Measurements from ENCODE around the gene IPCEF1.

Gene IPCEF1

GRCh38 chr6:154117485-154117884 lies 239.1 kb downstream of the IPCEF1 start:
- in situ Hi-C loops (cut with HindIII; ENCODE audit: low sequenced_read_pairs), result no loop called here

GRCh38 chr6:154113392-154113791 lies 243.2 kb downstream of the IPCEF1 start:
- in situ Hi-C loops (cut with HindIII; ENCODE audit: low sequenced_read_pairs), result no loop called here

GRCh38 chr6:154112181-154112809 lies 244.3 kb downstream of the IPCEF1 start:
- in situ Hi-C loops (cut with HindIII; ENCODE audit: low sequenced_read_pairs), result no loop called here

- in situ Hi-C loops (cut with HindIII; ENCODE audit: low sequenced_read_pairs), result no loop called here
Observed at GRCh38 chr6:154111025-154111424, 245.6 kb downstream of the IPCEF1 start.

- in situ Hi-C loops (cut with HindIII; ENCODE audit: low sequenced_read_pairs), result no loop called here
Observed at GRCh38 chr6:154106251-154106650, 250.4 kb downstream of the IPCEF1 start.

Measured in DLD1 (cell line).